K562 (cell line): Measurements from ENCODE around the gene PRSS23. TPM values are rescaled to one million over a fixed set of nuclear protein-coding genes. Genes with fewer than 3 reads are reported as not detected.

Experiments
- ATAC-seq: fragments of 200-7000 bp; cut with Tn5 transposase; 3 replicates; pipeline ENCODE4 v1.9.1; 2020; ENCODE audit warnings: moderate library complexity
- BruUV-seq: library from RNA; stranded (reverse); fragments of 400-500 nt; replicated peaks from 2 replicates; lab custom pipeline; 2021; lab: Mats Ljungman, UMichigan
- CTCF ChIA-PET: fragments of 300-600 bp; formaldehyde crosslinking; extraction: SDS; loops from one replicate; lab custom pipeline; 2021; ENCODE audit warnings: low intra/inter-chr PET ratio; lab: Yijun Ruan, JAX
- POLR2A ChIA-PET: fragments of 300-600, 350-650 bp; sonication (Branson Sonifier 250); formaldehyde crosslinking; extraction: SDS; loops from one replicate; lab custom pipeline; 2021; ENCODE audit warnings: antibody characterized with exemption, inconsistent platforms; lab: Yijun Ruan, JAX
- DNase-seq, 4 experiments: peaks; one replicate each; pipeline versions ENCODE4 v3.0.0 to v3.0.0-alpha.2; 2011 to 2018; ENCODE audit warnings: low spot score in 3 of 4, mixed read lengths in 3 of 4; ENCODE audit errors: extremely low read depth in 1 of 4
- FAIRE-seq: peaks from 2 replicates; lab custom pipeline; 2011; peaks lifted over from hg19 to GRCh38; lab: Jason Lieb, UNC
- H2AFZ ChIP-seq: 2 replicates; pipeline ENCODE4 v1.6.0; 2011; ENCODE audit warnings: low read depth, low read length, control low read depth, inconsistent platforms
- H3K27ac ChIP-seq: fragments of 200-600 bp; 3 replicates; pipeline ENCODE4 v1.8.0; 2011; ENCODE audit warnings: low read depth, mild to moderate bottlenecking, control low read depth, inconsistent platforms, low read length, moderate library complexity, mixed read lengths; ENCODE audit errors: extremely low read depth
- H3K27me3 ChIP-seq, 2 experiments: fragments of 300-600 bp in 1 of 2; 2 replicates in 1 of 2; 3 replicates in 1 of 2; pipeline versions ENCODE4 v1.6.0 to v1.8.0; 2011; ENCODE audit warnings: inconsistent platforms in 2 of 2, low read length in 2 of 2, mild to moderate bottlenecking in 1 of 2, mixed read lengths in 1 of 2, moderate library complexity in 1 of 2; ENCODE audit not compliant: control insufficient read depth in 2 of 2, insufficient read depth in 2 of 2
- H3K36me3 ChIP-seq: fragments of 300-600 bp; 3 replicates; pipeline ENCODE4 v1.8.0; 2011; ENCODE audit warnings: mild to moderate bottlenecking, low read length, inconsistent platforms; ENCODE audit not compliant: control insufficient read depth, insufficient read depth
- H3K4me1 ChIP-seq, 2 experiments: fragments of 200-600 bp in 1 of 2; replicated peaks in 1 of 2; 2 replicates in 1 of 2; 3 replicates in 1 of 2; pipeline versions ENCODE4 v1.5.1 to v1.8.0; 2011; ENCODE audit warnings: inconsistent platforms in 2 of 2, low read length in 2 of 2, mild to moderate bottlenecking in 1 of 2, mixed read lengths in 1 of 2, moderate library complexity in 1 of 2; ENCODE audit not compliant: control insufficient read depth in 2 of 2, insufficient read depth in 2 of 2
- H3K4me2 ChIP-seq: 2 replicates; pipeline ENCODE4 v1.6.1; 2011; ENCODE audit warnings: low read length, control low read depth, inconsistent platforms, mixed read lengths; ENCODE audit not compliant: insufficient read depth
- H3K4me3 ChIP-seq: fragments of 200-600 bp; sonication (generic), shearing (Covaris generic); 2 replicates; pipeline ENCODE4 v1.5.1; 2016; ENCODE audit warnings: control low read depth, inconsistent platforms
- H3K79me2 ChIP-seq: fragments of 200-600 bp; 3 replicates; pipeline ENCODE4 v1.8.0; 2011; ENCODE audit warnings: low read length, inconsistent platforms; ENCODE audit not compliant: control insufficient read depth, insufficient read depth
- H3K9ac ChIP-seq, 2 experiments: 2 replicates each; pipeline versions ENCODE4 v1.6.0 to v1.6.1; 2011; ENCODE audit warnings: low read depth in 2 of 2, low read length in 2 of 2, control low read depth in 1 of 2, inconsistent platforms in 1 of 2, mild to moderate bottlenecking in 1 of 2, mixed read lengths in 1 of 2; ENCODE audit not compliant: insufficient read depth in 1 of 2
- H3K9me1 ChIP-seq: one replicate; pipeline ENCODE4 v1.6.0; 2011; ENCODE audit warnings: inconsistent platforms, mild to moderate bottlenecking, low read length, moderate library complexity; ENCODE audit not compliant: control insufficient read depth, insufficient read depth
- H3K9me3 ChIP-seq: replicated peaks from 2 replicates; pipeline ENCODE4 v1.5.1; 2011; ENCODE audit warnings: low read depth, low read length, inconsistent platforms; ENCODE audit not compliant: control insufficient read depth, insufficient read depth
- H4K20me1 ChIP-seq: replicated peaks from 2 replicates; pipeline ENCODE4 v1.6.1; 2011; ENCODE audit warnings: low read length, inconsistent platforms, mixed read lengths; ENCODE audit not compliant: control insufficient read depth, insufficient read depth
- COPS2 ChIP-seq: fragments of 450-650 bp; conservative IDR thresholded peaks from 2 replicates; pipeline ENCODE4 v1.6.1; 2016; ENCODE audit warnings: mild to moderate bottlenecking, moderate library complexity
- CTCFL ChIP-seq: IDR thresholded peaks from 2 replicates; pipeline ENCODE4 v1.6.1; 2011; ENCODE audit warnings: borderline replicate concordance, low read depth, mild to moderate bottlenecking, moderate library complexity, low read length; ENCODE audit not compliant: insufficient read depth, poor library complexity, severe bottlenecking
- HNRNPL ChIP-seq: fragments of 200-400 bp; formaldehyde crosslinking; IDR thresholded peaks from 2 replicates; pipeline ENCODE4 v1.6.1; 2017; ENCODE audit warnings: low read depth, mild to moderate bottlenecking, low read length
- MCM2 ChIP-seq: fragments of 450-650 bp; IDR thresholded peaks from 2 replicates; pipeline ENCODE4 v1.6.1; 2017; ENCODE audit warnings: low read depth, mild to moderate bottlenecking
- MEF2D ChIP-seq: conservative IDR thresholded peaks from 2 replicates; pipeline ENCODE4 v1.6.1; 2016; ENCODE audit warnings: low read depth, missing genetic modification characterization, missing compliant biosample characterization
- NFE2 ChIP-seq: IDR thresholded peaks from 2 replicates; pipeline ENCODE4 v1.6.1; 2014; ENCODE audit warnings: antibody characterized with exemption, low read depth
- PPARD ChIP-seq: fragments of 250-450 bp; sonication (Bioruptor Pico); IDR thresholded peaks from 2 replicates; pipeline ENCODE4 v1.8.0; 2022; ENCODE audit warnings: inconsistent platforms, mild to moderate bottlenecking, moderate library complexity
- PRMT5 ChIP-seq: sonication (generic); formaldehyde crosslinking; IDR thresholded peaks from 2 replicates; pipeline ENCODE4 v1.5.0; 2020; ENCODE audit warnings: missing genetic modification reagents
- SIN3A ChIP-seq, 2 experiments: fragments of 150-350 bp in 1 of 2; IDR thresholded peaks; 2 replicates each; pipeline ENCODE4 v1.6.1; 2011 to 2016; ENCODE audit warnings: borderline replicate concordance in 2 of 2, low read depth in 2 of 2, low read length in 2 of 2, mild to moderate bottlenecking in 2 of 2, moderate library complexity in 2 of 2; ENCODE audit not compliant: control insufficient read depth in 1 of 2
- SMAD2 ChIP-seq: fragments of 150-350 bp; IDR thresholded peaks from 2 replicates; pipeline ENCODE4 v1.6.1; 2014; ENCODE audit warnings: low read depth, mild to moderate bottlenecking, low read length
- ZBTB17 ChIP-seq: fragments of 450-650 bp; formaldehyde crosslinking; IDR thresholded peaks from 2 replicates; pipeline ENCODE4 v1.4.0; 2020; ENCODE audit warnings: mild to moderate bottlenecking
- ZNF561 ChIP-seq: fragments of 450-650 bp; formaldehyde crosslinking; conservative IDR thresholded peaks from 2 replicates; pipeline ENCODE4 v1.4.0; 2020; ENCODE audit warnings: mild to moderate bottlenecking, moderate library complexity
- WGBS: fragments of 100-300 bp; shearing (Covaris generic); methylation state at CpG from one replicate; pipeline ENCODE4 v1.1.6; 2016; ENCODE audit warnings: low coverage, mixed read lengths; ENCODE audit not compliant: insufficient coverage; ENCODE audit errors: missing lambda C conversion rate; 5-methylcytosine and 5-hydroxymethylcytosine counted together
- in situ Hi-C: fragments of 300-500 bp; cut with MboI; formaldehyde crosslinking; loops from 4 replicates; pipeline ENCODE4 v1.15.0; 2018; ENCODE audit warnings: inconsistent platforms, mixed read lengths
- intact Hi-C: fragments of 100-400 bp; cut with micrococcal nuclease; formaldehyde crosslinking; loops from 2 replicates; pipeline ENCODE4 v1.14.2; 2022
- polyA plus RNA-seq, 8 experiments: library from polyadenylated mRNA; depleted of rRNA in 4 of 8; stranded (reverse) in 5 of 8; unstranded in 3 of 8; fragments of >200 nt; fragmentation: Nextera tagmentation in 2 of 8; fragmentation: Illumina TruSeq in 1 of 8; extraction: Ambion mirVana in 2 of 8; extraction: Trizol in 1 of 8; gene quantifications; 2 replicates each; pipeline versions ENCODE4 v1.2.1 to v1.2.3, GENCODE V29; 2011 to 2014; ENCODE audit warnings: inconsistent platforms in 1 of 8, missing spikeins in 1 of 8
- total RNA-seq, 7 experiments: library from RNA; depleted of rRNA in 6 of 7; stranded (reverse); fragments of >200 nt in 6 of 7; fragmentation: Illumina TruSeq in 2 of 7; extraction: Trizol in 2 of 7; gene quantifications; 2 replicates each; pipeline versions ENCODE4 v1.2.1 to v1.2.3, GENCODE V29; 2011 to 2021; ENCODE audit warnings: low replicate concordance in 1 of 7
- TF ChIP-seq, protein P1 (sequence below): fragments of 250-450 bp; sonication (Bioruptor Pico); IDR thresholded peaks from 2 replicates; pipeline ENCODE4 v1.4.0; 2020; ENCODE audit warnings: mild to moderate bottlenecking

Gene PRSS23
- total and polyA plus RNA-seq, 9 of the 15 experiments (the other 6 are each of a cell fraction or from before 2014, with no cell fraction given), result 0.04 to 0.51 (median 0.11) TPM; not detected in 2

DNA sequence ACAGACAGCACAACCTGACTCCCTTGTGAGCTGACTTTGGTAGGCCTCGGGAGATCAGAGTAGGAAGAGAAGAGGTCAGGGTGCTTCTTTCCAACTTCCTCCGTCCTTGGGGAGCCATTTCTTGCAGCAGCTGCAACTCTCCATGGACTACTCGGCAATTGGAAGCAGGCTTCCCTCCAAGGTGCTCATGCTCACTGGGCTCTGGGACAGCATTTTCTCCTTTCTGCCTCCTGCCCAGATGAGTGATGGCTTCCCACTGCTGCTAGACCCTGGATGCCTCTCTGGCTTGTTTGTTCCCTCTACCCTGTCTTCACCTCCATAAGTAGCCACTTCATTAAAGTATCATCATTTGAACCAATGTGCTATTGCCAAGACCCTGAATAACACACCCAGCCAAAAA lies 8.2 kb upstream of the PRSS23 start:
- H3K4me1 ChIP-seq, result no peaks in the 10 kb centered on the region; a peak in 1 of 5 replicates
- in situ Hi-C loops, result no loop called here
- intact Hi-C loops, result no loop called here
- 4% methylated on average over 3 of the region's 3 CpGs for WGBS
- H3K4me2 ChIP-seq, result no peak overlapping the region
- BruUV-seq, result no TSS peak
- no peaks in the 10 kb centered on the region for H3K9me3 ChIP-seq
- no peaks in the 10 kb centered on the region for H3K79me2 ChIP-seq
- H3K9ac ChIP-seq, result no peak overlapping the region
- H3K4me3 ChIP-seq, result no peak overlapping the region
- no peak overlapping the region for H3K27ac ChIP-seq
- CTCF ChIA-PET, result no interaction called here
- FAIRE-seq (no peak), DNase-seq (no peak), ATAC-seq (no peak)
- H2AFZ ChIP-seq, result no peak overlapping the region
- no peak for TF ChIP-seq MEF2D
- TF ChIP-seq MCM2, result no peak
- TF ChIP-seq PRMT5 (CRISPR knock-in tag), result no peak
- TF ChIP-seq SMAD2, result no peak
- no peak for TF ChIP-seq ZNF561
- no peak for TF ChIP-seq PPARD (CRISPR knock-in tag)
- TF ChIP-seq COPS2, result no peak
- TF ChIP-seq SIN3A (IDR thresholded peaks at IDR 0.05; ENCODE audit: borderline replicate concordance in 2 of 2, control insufficient read depth in 1 of 2, low read depth in 2 of 2, low read length in 2 of 2), result no peak
- no peak for TF ChIP-seq ZBTB17 (CRISPR knock-in tag)
- TF ChIP-seq HNRNPL, result no peak
- TF ChIP-seq CTCFL, result no peak
- no peak for TF ChIP-seq NFE2
- TF ChIP-seq, protein P1, sequence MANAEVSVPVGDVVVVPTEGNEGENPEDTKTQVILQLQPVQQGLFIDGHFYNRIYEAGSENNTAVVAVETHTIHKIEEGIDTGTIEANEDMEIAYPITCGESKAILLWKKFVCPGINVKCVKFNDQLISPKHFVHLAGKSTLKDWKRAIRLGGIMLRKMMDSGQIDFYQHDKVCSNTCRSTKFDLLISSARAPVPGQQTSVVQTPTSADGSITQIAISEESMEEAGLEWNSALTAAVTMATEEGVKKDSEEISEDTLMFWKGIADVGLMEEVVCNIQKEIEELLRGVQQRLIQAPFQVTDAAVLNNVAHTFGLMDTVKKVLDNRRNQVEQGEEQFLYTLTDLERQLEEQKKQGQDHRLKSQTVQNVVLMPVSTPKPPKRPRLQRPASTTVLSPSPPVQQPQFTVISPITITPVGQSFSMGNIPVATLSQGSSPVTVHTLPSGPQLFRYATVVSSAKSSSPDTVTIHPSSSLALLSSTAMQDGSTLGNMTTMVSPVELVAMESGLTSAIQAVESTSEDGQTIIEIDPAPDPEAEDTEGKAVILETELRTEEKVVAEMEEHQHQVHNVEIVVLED (CRISPR knock-in tag), result no peak
- H3K27me3 ChIP-seq, result peaks cover 11 to 13% of the 10 kb centered on the region in 2 experiments; a peak in 3 of 5 replicates
- no peaks in the 10 kb centered on the region for H3K9me1 ChIP-seq
- POLR2A ChIA-PET, result interaction anchor here (0.5 to 1.2 kb wide), 2 partner anchors 161 to 184 kb away, joined by 3 read pairs; no protein-coding TSS in a partner anchor
- no peaks in the 10 kb centered on the region for H3K36me3 ChIP-seq
- H4K20me1 ChIP-seq, result no peaks in the 10 kb centered on the region
